HepG2 (cell line): ENCODE data around the gene CYSRT1. TPM values are rescaled to one million over a fixed set of nuclear protein-coding genes. Genes with fewer than 3 reads are reported as not detected.
A peak's percentile ranks its signal among the peaks of the same experiment; 100 is the strongest.

Source experiments
- ATF7-NPFF ChIP-seq: sonication (generic); formaldehyde crosslinking; IDR thresholded peaks from 2 replicates; pipeline ENCODE4 v1.8.1; 2023; ENCODE audit warnings: mild to moderate bottlenecking, low read depth, missing genetic modification reagents, moderate library complexity
- BORCS8-MEF2B ChIP-seq: sonication (generic); formaldehyde crosslinking; IDR thresholded peaks from 2 replicates; pipeline ENCODE4 v1.8.0; 2022; ENCODE audit warnings: mild to moderate bottlenecking, missing genetic modification reagents
- ELF3 ChIP-seq: IDR thresholded peaks from 2 replicates; pipeline ENCODE4 v1.6.1; 2016; ENCODE audit warnings: missing genetic modification reagents, missing compliant biosample characterization
- EP300 ChIP-seq, 3 experiments: sonication (generic) in 1 of 3; formaldehyde crosslinking in 1 of 3; IDR thresholded peaks; 2 replicates each; pipeline versions ENCODE4 v1.5.1 to v1.6.1; 2011 to 2020; ENCODE audit warnings: low read depth in 2 of 3, low read length in 2 of 3, borderline replicate concordance in 1 of 3, improper control_type of control experiment in 1 of 3, mild to moderate bottlenecking in 1 of 3, missing genetic modification reagents in 1 of 3, moderate library complexity in 1 of 3
- HNF4A ChIP-seq: sonication (generic); formaldehyde crosslinking; IDR thresholded peaks from 2 replicates; pipeline ENCODE4 v1.4.0; 2020; ENCODE audit warnings: missing genetic modification reagents
- KLF12 ChIP-seq: sonication (generic); formaldehyde crosslinking; IDR thresholded peaks from 2 replicates; pipeline ENCODE4 v1.4.0; 2020; ENCODE audit warnings: missing genetic modification reagents, borderline replicate concordance
- MIXL1 ChIP-seq: IDR thresholded peaks from 2 replicates; pipeline ENCODE4 v1.6.1; 2016
- MXI1 ChIP-seq: IDR thresholded peaks from 3 replicates; pipeline ENCODE4 v1.6.1; 2012; ENCODE audit warnings: low read depth, low read length, inconsistent platforms, borderline replicate concordance
- PAX8 ChIP-seq: sonication (generic); formaldehyde crosslinking; IDR thresholded peaks from 2 replicates; pipeline ENCODE4 v1.8.0; 2022; ENCODE audit warnings: mild to moderate bottlenecking, missing genetic modification reagents, borderline replicate concordance
- RARA ChIP-seq: IDR thresholded peaks from 2 replicates; pipeline ENCODE4 v1.6.1; 2016; ENCODE audit warnings: missing genetic modification reagents, missing compliant biosample characterization
- RFXAP ChIP-seq: sonication (generic); formaldehyde crosslinking; IDR thresholded peaks from 2 replicates; pipeline ENCODE4 v1.4.0; 2020; ENCODE audit warnings: missing genetic modification reagents, borderline replicate concordance
- SMAD9 ChIP-seq: sonication (generic); formaldehyde crosslinking; IDR thresholded peaks from 2 replicates; pipeline ENCODE4 v1.5.1; 2020; ENCODE audit warnings: mild to moderate bottlenecking, missing genetic modification reagents
- SOX5 ChIP-seq: IDR thresholded peaks from 2 replicates; pipeline ENCODE4 v1.6.1; 2016; ENCODE audit warnings: borderline replicate concordance
- SSRP1 ChIP-seq: IDR thresholded peaks from 2 replicates; pipeline ENCODE4 v1.6.1; 2016; ENCODE audit warnings: control low read depth
- ZBTB43 ChIP-seq: sonication (generic); formaldehyde crosslinking; conservative IDR thresholded peaks from 2 replicates; pipeline ENCODE4 v1.4.0; 2020; ENCODE audit warnings: missing genetic modification reagents
- ZFP37 ChIP-seq: sonication (generic); formaldehyde crosslinking; IDR thresholded peaks from 2 replicates; pipeline ENCODE4 v1.4.0; 2020; ENCODE audit warnings: missing genetic modification reagents, borderline replicate concordance
- ZMYM2 ChIP-seq: sonication (generic); formaldehyde crosslinking; IDR thresholded peaks from 2 replicates; pipeline ENCODE4 v1.8.0; 2022; ENCODE audit warnings: mild to moderate bottlenecking, missing genetic modification reagents
- ZNF235 ChIP-seq: sonication (generic); formaldehyde crosslinking; IDR thresholded peaks from 2 replicates; pipeline ENCODE4 v1.8.1; 2023; ENCODE audit warnings: mild to moderate bottlenecking, missing genetic modification reagents, borderline replicate concordance
- ZNF354B ChIP-seq: sonication (generic); formaldehyde crosslinking; IDR thresholded peaks from 2 replicates; pipeline ENCODE4 v1.8.0; 2022; ENCODE audit warnings: mild to moderate bottlenecking, missing genetic modification reagents
- ZNF460 ChIP-seq: sonication (generic); formaldehyde crosslinking; IDR thresholded peaks from 2 replicates; pipeline ENCODE4 v1.5.1; 2020; ENCODE audit warnings: missing genetic modification reagents, mild to moderate bottlenecking, borderline replicate concordance
- ZNF841 ChIP-seq: sonication (generic); formaldehyde crosslinking; IDR thresholded peaks from 2 replicates; pipeline ENCODE4 v1.8.1; 2023; ENCODE audit warnings: missing genetic modification reagents, borderline replicate concordance
- polyA plus RNA-seq, 8 experiments: library from polyadenylated mRNA; depleted of rRNA in 3 of 8; stranded (reverse) in 7 of 8; unstranded in 1 of 8; fragments of >200 nt; fragmentation: Illumina TruSeq in 4 of 8; extraction: Trizol in 4 of 8; gene quantifications; 2 replicates each; pipeline versions ENCODE4 v1.2.1 to v1.2.3, GENCODE V29; 2011 to 2016; ENCODE audit warnings: low read depth in 4 of 8, missing spikeins in 1 of 8, mixed read lengths in 1 of 8; ENCODE audit not compliant: insufficient read depth in 1 of 8
- total RNA-seq, 5 experiments: library from RNA; depleted of rRNA; stranded (reverse); fragments of >200 nt; fragmentation: Illumina TruSeq; extraction: Trizol; gene quantifications; 2 replicates each; pipeline ENCODE4 v1.2.3, GENCODE V29; 2016; ENCODE audit warnings: low read depth in 1 of 5
- TF ChIP-seq, protein P1 (sequence below): sonication (generic); formaldehyde crosslinking; IDR thresholded peaks from 2 replicates; pipeline ENCODE4 v1.5.0; 2020; ENCODE audit warnings: missing genetic modification reagents
- TF ChIP-seq, protein P2 (sequence below): sonication (generic); formaldehyde crosslinking; IDR thresholded peaks from 2 replicates; pipeline ENCODE4 v1.4.0; 2020; ENCODE audit warnings: missing genetic modification reagents, borderline replicate concordance

CYSRT1 gene
- total and polyA plus RNA-seq, 2 of the 13 experiments (the other 11 are each of a cell fraction or from before 2014, with no cell fraction given): 1.5 to 2.1 TPM

GRCh38 chr9:137235424-137236237 is 10.7 kb downstream of the CYSRT1 start (continued):
- TF ChIP-seq ZMYM2 (CRISPR knock-in tag): 0 out of 2 replicates have a peak, but pooled peaks have one; percentile 25
- TF ChIP-seq MIXL1 (CRISPR knock-in tag): 0 out of 2 replicates have a peak, but pooled peaks have one; percentile 23
- no peak for TF ChIP-seq SSRP1
- peak; percentile 57; the same call in 1 of the 2 replicates for TF ChIP-seq ZFP37
- TF ChIP-seq EP300 (IDR thresholded peaks at IDR 0.05; ENCODE audit: low read depth in 2 of 2, low read length in 2 of 2): 0 out of 4 replicates have a peak, but pooled peaks of 1 of the 2 experiments have one; percentile 10
- no peak; the same call in 1 of the 2 replicates for TF ChIP-seq EP300 (CRISPR knock-in tag; IDR thresholded peaks at IDR 0.05; ENCODE audit: borderline replicate concordance)
- peak; percentile 26; the same call in 1 of the 2 replicates for TF ChIP-seq ELF3 (CRISPR knock-in tag)
- no peak for TF ChIP-seq PAX8
- TF ChIP-seq, protein P1, sequence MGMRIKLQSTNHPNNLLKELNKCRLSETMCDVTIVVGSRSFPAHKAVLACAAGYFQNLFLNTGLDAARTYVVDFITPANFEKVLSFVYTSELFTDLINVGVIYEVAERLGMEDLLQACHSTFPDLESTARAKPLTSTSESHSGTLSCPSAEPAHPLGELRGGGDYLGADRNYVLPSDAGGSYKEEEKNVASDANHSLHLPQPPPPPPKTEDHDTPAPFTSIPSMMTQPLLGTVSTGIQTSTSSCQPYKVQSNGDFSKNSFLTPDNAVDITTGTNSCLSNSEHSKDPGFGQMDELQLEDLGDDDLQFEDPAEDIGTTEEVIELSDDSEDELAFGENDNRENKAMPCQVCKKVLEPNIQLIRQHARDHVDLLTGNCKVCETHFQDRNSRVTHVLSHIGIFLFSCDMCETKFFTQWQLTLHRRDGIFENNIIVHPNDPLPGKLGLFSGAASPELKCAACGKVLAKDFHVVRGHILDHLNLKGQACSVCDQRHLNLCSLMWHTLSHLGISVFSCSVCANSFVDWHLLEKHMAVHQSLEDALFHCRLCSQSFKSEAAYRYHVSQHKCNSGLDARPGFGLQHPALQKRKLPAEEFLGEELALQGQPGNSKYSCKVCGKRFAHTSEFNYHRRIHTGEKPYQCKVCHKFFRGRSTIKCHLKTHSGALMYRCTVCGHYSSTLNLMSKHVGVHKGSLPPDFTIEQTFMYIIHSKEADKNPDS (CRISPR knock-in tag): 0 out of 2 replicates have a peak, but pooled peaks have one; percentile 23
- no peak for TF ChIP-seq RFXAP (CRISPR knock-in tag)
- TF ChIP-seq ZNF235 (CRISPR knock-in tag): 0 out of 2 replicates have a peak, but pooled peaks have one; percentile 20
- no peak for TF ChIP-seq ZNF460 (CRISPR knock-in tag)
- TF ChIP-seq ZNF354B: peak; percentile 74; the same call in 1 of the 2 replicates
- TF ChIP-seq, protein P2, sequence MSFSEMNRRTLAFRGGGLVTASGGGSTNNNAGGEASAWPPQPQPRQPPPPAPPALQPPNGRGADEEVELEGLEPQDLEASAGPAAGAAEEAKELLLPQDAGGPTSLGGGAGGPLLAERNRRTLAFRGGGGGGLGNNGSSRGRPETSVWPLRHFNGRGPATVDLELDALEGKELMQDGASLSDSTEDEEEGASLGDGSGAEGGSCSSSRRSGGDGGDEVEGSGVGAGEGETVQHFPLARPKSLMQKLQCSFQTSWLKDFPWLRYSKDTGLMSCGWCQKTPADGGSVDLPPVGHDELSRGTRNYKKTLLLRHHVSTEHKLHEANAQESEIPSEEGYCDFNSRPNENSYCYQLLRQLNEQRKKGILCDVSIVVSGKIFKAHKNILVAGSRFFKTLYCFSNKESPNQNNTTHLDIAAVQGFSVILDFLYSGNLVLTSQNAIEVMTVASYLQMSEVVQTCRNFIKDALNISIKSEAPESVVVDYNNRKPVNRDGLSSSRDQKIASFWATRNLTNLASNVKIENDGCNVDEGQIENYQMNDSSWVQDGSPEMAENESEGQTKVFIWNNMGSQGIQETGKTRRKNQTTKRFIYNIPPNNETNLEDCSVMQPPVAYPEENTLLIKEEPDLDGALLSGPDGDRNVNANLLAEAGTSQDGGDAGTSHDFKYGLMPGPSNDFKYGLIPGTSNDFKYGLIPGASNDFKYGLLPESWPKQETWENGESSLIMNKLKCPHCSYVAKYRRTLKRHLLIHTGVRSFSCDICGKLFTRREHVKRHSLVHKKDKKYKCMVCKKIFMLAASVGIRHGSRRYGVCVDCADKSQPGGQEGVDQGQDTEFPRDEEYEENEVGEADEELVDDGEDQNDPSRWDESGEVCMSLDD: 0 out of 2 replicates have a peak, but pooled peaks have one; percentile 59
- TF ChIP-seq ZNF841 (CRISPR knock-in tag): no peak
- TF ChIP-seq ATF7-NPFF (CRISPR knock-in tag): peak; percentile 46; the same call in 1 of the 2 replicates
- peak; percentile 38; the same call in 1 of the 2 replicates for TF ChIP-seq HNF4A (CRISPR knock-in tag)
- TF ChIP-seq ZBTB43 (CRISPR knock-in tag): 0 out of 2 replicates have a peak, but pooled peaks have one; percentile 38
- peak; percentile 1; the same call in 1 of the 3 replicates for TF ChIP-seq MXI1
- TF ChIP-seq KLF12 (CRISPR knock-in tag): 0 out of 2 replicates have a peak, but pooled peaks have one; percentile 12
- peak; percentile 29 for TF ChIP-seq SOX5 (CRISPR knock-in tag)
- no peak for TF ChIP-seq SMAD9
- TF ChIP-seq BORCS8-MEF2B (CRISPR knock-in tag): peak; percentile 23; the same call in 1 of the 2 replicates
- peak; percentile 45; the same call in 1 of the 2 replicates for TF ChIP-seq RARA (CRISPR knock-in tag)
